Activated T-cell treated with anti-CD3 and anti-CD28 coated beads for 24 hours (primary cell): ENCODE results near the gene ARFIP2.
A peak's percentile ranks its signal among the peaks of the same experiment; 100 is the strongest.
"Not testable (repeated sequence)": the region's sequence is repeated elsewhere in the genome, so short reads cannot be mapped to it uniquely, and the experiment has no call there.

ENCODE experiments used
- DNase-seq: peaks from one replicate; pipeline ENCODE4 v3.0.0-alpha.2; 2020; ENCODE audit warnings: low read depth

Gene ARFIP2

GRCh38 chr11:6481012-6481923, at the start of gene ARFIP2, which contains the start of gene TIMM10B:
Gene ARFIP2 (minus strand): TSS chr11:6481331. CDS start chr11:6480421, 910 bp downstream.
Gene TIMM10B (plus strand): TSS chr11:6481501. CDS start chr11:6481517, 16 bp downstream.
- peak; percentile 96 for DNase-seq

GRCh38 chr11:6530848-6531247, 49.7 kb upstream of the ARFIP2 start:
- DNase-seq: no peak

- DNase-seq: no peak
Observed at GRCh38 chr11:6529266-6529665, 48.1 kb upstream of the ARFIP2 start.

GRCh38 chr11:6526411-6527135, 45.4 kb upstream of the ARFIP2 start:
- DNase-seq: no peak

GRCh38 chr11:6523253-6523652, 42.1 kb upstream of the ARFIP2 start:
- no peak for DNase-seq

GRCh38 chr11:6521946-6522345, 40.8 kb upstream of the ARFIP2 start:
- DNase-seq: not testable (repeated sequence)

- DNase-seq: no peak
Observed at GRCh38 chr11:6520265-6520664, 39.1 kb upstream of the ARFIP2 start.

GRCh38 chr11:6516865-6517264, 35.7 kb upstream of the ARFIP2 start:
- no peak for DNase-seq

GRCh38 chr11:6505577-6506240, 24.6 kb upstream of the ARFIP2 start:
- DNase-seq: no peak

- DNase-seq: no peak
Observed at GRCh38 chr11:6504166-6504565, 23.0 kb upstream of the ARFIP2 start.

GRCh38 chr11:6502382-6502781, 21.3 kb upstream of the ARFIP2 start:
- no peak for DNase-seq

- DNase-seq: no peak
Observed at GRCh38 chr11:6498544-6498943, 17.4 kb upstream of the ARFIP2 start.

GRCh38 chr11:6498121-6498520, 17.0 kb upstream of the ARFIP2 start:
- no peak for DNase-seq

- DNase-seq: no peak
Observed at GRCh38 chr11:6497069-6497839, 16.1 kb upstream of the ARFIP2 start, which contains the start of gene DNHD1. Gene DNHD1 (plus strand): TSS chr11:6497280. CDS start chr11:6498216, 936 bp downstream.

- no peak for DNase-seq
Observed at GRCh38 chr11:6489306-6489705, 8.2 kb upstream of the ARFIP2 start.

- DNase-seq: no peak
Observed at GRCh38 chr11:6488821-6489220, 7.7 kb upstream of the ARFIP2 start.

GRCh38 chr11:6488342-6488741, 7.2 kb upstream of the ARFIP2 start:
- DNase-seq: no peak

- DNase-seq: no peak
Observed at GRCh38 chr11:6486938-6487337, 5.8 kb upstream of the ARFIP2 start.

GRCh38 chr11:6486256-6486655, 5.1 kb upstream of the ARFIP2 start:
- no peak for DNase-seq

- DNase-seq: no peak
Observed at GRCh38 chr11:6485661-6486060, 4.5 kb upstream of the ARFIP2 start.

GRCh38 chr11:6483015-6483414, 1.9 kb upstream of the ARFIP2 start:
- DNase-seq: no peak

GRCh38 chr11:6482441-6482840, 1.3 kb upstream of the ARFIP2 start:
- DNase-seq: no peak
